SK-N-MC (cell line): Measurements from ENCODE around the gene PRODH.
"Not testable (repeated sequence)": the region's sequence is repeated elsewhere in the genome, so short reads cannot be mapped to it uniquely, and the experiment has no call there.

Experiments used
- EZH2 ChIP-seq: fragments of 200-600 bp; sonication (generic); IDR thresholded peaks from one replicate; pipeline ENCODE4 v1.6.1; 2017; ENCODE audit warnings: antibody characterized with exemption
- POLR2AphosphoS5 ChIP-seq: IDR thresholded peaks from 2 replicates; pipeline ENCODE4 v1.6.1; 2012; ENCODE audit warnings: mild to moderate bottlenecking, low read depth, low read length, borderline replicate concordance

DNA sequence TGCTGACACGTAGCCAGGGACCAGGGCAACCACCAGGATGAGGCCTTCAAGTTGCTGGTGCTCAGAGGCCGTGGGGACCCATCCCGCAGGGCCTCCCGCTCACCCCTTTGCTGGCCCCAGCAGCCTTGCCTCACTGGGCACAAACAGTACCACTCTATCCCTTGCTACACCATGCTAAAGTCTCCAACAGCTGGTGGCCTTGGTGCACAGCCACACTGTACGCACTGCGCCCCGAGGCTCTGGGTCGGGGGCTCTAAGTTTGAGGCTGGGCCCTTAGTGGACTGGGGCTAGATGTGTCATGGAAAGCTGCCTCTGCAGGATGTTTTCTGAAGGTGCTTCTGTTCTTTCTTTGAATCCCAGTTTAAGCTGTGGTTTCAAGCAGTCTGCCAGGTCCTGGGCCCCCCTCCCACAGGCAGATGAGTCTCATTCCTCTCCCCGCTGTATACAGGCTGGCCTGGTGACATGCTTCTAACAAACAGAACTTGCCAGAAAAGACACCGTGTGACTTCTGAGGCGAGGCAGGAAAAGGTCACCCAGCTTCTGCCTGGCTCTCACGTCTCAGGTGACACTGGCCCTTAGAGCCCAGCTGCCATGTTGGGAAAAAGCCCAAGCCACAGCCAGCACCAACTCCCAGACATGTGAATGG, 15.7 kb downstream of the PRODH start:
- not testable (repeated sequence) for TF ChIP-seq EZH2, POLR2AphosphoS5
